ENCODE data around the gene CHRNB4. TPM values are rescaled to one million over a fixed set of nuclear protein-coding genes. Genes with fewer than 3 reads are reported as not detected.

CHRNB4 gene
- total RNA-seq, 1 experiment from 2014 or later = 0.13 TPM

DNA sequence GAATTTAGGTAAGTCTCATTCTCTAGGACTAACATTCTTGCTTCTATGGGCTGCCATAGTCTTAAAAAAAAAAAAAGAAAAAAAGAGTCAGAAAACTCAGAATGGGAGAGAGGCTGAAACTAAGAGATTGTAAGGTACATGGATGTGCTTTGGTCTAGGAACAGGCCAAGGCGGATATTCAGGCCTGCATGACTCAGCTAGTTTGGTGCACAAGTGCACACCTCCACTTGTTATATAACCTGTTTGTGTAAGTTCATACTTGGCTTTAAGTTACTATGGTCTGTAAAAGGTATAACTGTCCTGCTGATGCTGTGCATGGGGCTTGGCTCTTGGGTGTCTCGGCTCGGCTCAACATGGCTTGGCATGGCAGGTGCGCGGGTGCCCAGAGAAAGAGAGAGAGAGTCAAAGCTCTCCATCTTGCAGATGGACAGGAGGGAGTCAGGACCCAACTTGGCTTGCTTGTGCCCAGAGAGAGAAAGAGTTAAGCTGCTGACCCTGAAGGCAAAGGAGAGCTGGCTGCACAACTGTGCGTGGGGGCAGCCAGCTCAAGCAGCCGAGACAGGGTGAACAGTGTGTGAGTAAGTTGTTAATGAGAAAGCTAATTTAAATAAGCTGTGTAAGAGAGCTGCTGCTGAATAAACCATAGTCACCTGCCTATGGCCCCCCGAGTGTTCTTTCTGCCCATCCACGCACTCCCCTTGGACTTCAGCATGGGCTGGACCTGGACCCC lies 31.4 kb upstream of the CHRNB4 start:
- ChIA-PET CTCF (interaction anchor here (0.6 to 0.7 kb wide), 2 partner anchors 30 to 104 kb away, joined by 3 to 4 read pairs; no protein-coding TSS in a partner anchor), POLR2A (ENCODE audit: unreplicated experiment) (no interaction called here)
- Histone ChIP-seq H3K9me3 (ENCODE audit: insufficient read depth, low read depth) (no peaks in the 10 kb centered on the region), H3K4me1 (replicated peaks; ENCODE audit: insufficient read depth) (peaks cover 14% of the 10 kb centered on the region; the same call in 1 of the 2 replicates), H3K36me3 (ENCODE audit: low read depth) (no peaks in the 10 kb centered on the region), H3K79me2 (ENCODE audit: low read depth) (no peaks in the 10 kb centered on the region), H3K9me2 (ENCODE audit: insufficient read depth) (no peaks in the 10 kb centered on the region), H4K20me1 (ENCODE audit: insufficient read depth) (no peaks in the 10 kb centered on the region), H3K4me3 (no peak overlapping the region), H3K27me3 (ENCODE audit: insufficient read depth, low read depth) (no peaks in the 10 kb centered on the region), H2AFZ (no peak overlapping the region), H3F3A (ENCODE audit: insufficient read depth, low read depth) (no peaks in the 10 kb centered on the region), H3K27ac (no peak overlapping the region), H3K4me2 (no peak overlapping the region)
- TF ChIP-seq, protein P1, sequence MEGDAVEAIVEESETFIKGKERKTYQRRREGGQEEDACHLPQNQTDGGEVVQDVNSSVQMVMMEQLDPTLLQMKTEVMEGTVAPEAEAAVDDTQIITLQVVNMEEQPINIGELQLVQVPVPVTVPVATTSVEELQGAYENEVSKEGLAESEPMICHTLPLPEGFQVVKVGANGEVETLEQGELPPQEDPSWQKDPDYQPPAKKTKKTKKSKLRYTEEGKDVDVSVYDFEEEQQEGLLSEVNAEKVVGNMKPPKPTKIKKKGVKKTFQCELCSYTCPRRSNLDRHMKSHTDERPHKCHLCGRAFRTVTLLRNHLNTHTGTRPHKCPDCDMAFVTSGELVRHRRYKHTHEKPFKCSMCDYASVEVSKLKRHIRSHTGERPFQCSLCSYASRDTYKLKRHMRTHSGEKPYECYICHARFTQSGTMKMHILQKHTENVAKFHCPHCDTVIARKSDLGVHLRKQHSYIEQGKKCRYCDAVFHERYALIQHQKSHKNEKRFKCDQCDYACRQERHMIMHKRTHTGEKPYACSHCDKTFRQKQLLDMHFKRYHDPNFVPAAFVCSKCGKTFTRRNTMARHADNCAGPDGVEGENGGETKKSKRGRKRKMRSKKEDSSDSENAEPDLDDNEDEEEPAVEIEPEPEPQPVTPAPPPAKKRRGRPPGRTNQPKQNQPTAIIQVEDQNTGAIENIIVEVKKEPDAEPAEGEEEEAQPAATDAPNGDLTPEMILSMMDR (conservative IDR thresholded peaks at IDR 0.05) = no peak
- TF ChIP-seq EZH2 (IDR thresholded peaks at IDR 0.05; ENCODE audit: low read depth) = no peak
- intact Hi-C loops (cut with micrococcal nuclease; ENCODE audit: unreplicated experiment) = no loop called here
- no peak for DNase-seq
- no TSS peak for BruUV-seq (replicated peaks)

DNA sequence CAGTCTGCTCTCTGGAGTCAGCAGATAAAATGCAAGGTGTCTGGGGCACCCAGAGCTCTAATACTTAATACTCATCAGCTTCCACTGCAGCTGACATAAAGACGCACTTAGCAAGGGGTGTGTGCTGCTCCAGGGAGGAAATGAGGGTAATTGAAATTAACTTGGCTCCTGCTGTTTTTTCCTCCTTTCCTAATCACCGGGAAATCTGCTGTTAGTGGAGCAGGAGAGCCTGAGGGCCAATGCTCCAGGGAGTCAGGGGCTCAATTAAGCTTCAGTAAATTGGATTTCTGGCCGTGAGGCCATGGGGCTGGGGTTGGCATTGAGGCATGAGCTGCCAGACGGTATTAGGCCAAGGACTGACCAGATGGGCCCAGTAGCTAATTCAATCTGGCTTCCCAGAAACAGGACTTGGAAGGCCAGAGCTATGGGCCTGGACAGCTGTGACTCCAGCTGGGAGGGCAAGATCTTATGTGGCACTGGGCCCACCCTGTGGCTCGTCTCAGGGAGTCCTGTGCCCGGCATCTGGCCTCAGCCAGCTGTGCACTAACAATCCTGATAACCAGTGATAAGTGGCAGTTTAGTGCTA lies 30.7 kb upstream of the CHRNB4 start:
- BruUV-seq (replicated peaks) = no TSS peak
- Histone ChIP-seq H3K4me1 (replicated peaks; ENCODE audit: insufficient read depth) (peaks cover 14% of the 10 kb centered on the region; the same call in 1 of the 2 replicates), H2AFZ (no peak overlapping the region), H3F3A (ENCODE audit: insufficient read depth, low read depth) (no peaks in the 10 kb centered on the region), H3K27me3 (ENCODE audit: insufficient read depth, low read depth) (no peaks in the 10 kb centered on the region), H3K9me2 (ENCODE audit: insufficient read depth) (no peaks in the 10 kb centered on the region), H3K9me3 (ENCODE audit: insufficient read depth, low read depth) (no peaks in the 10 kb centered on the region), H3K79me2 (ENCODE audit: low read depth) (no peaks in the 10 kb centered on the region), H3K4me2 (no peak overlapping the region), H3K4me3 (no peak overlapping the region), H3K27ac (no peak overlapping the region), H3K36me3 (ENCODE audit: low read depth) (no peaks in the 10 kb centered on the region), H4K20me1 (ENCODE audit: insufficient read depth) (no peaks in the 10 kb centered on the region)
- ChIA-PET CTCF (interaction anchor here (0.7 kb wide), 1 partner anchor 104 kb away, joined by 3 read pairs; no protein-coding TSS in a partner anchor), POLR2A (ENCODE audit: unreplicated experiment) (no interaction called here)
- TF ChIP-seq, protein P1 (conservative IDR thresholded peaks at IDR 0.05) = no peak
- no peak for TF ChIP-seq EZH2 (IDR thresholded peaks at IDR 0.05; ENCODE audit: low read depth)
- intact Hi-C loops (cut with micrococcal nuclease; ENCODE audit: unreplicated experiment) = no loop called here
- DNase-seq = no peak

DNA sequence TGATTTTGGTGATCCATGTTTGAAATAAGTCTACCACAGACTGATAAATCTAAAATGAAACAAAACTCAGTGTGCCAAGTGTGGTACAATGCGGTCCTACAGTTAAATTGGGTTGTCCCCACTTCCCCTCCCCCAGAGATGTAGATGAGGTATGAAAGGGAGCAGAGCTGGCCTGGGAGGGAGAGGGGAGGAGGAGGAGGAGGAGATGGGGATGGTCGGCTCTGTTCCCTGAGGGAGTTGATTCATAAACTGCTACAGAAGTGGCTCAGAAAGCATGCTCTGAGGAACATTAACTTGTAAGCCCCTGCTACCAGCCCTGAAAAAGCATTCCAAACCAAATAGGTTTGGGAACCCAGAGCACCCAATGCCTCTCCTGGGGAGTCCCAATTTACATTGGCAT lies 28.0 kb upstream of the CHRNB4 start:
- H3K27ac ChIP-seq = no peak overlapping the region
- no peak overlapping the region for H3K4me2 ChIP-seq
- no peaks in the 10 kb centered on the region for H3K9me3 ChIP-seq (ENCODE audit: insufficient read depth, low read depth)
- H3K36me3 ChIP-seq (ENCODE audit: low read depth) = no peaks in the 10 kb centered on the region
- BruUV-seq (replicated peaks) = no TSS peak
- no peaks in the 10 kb centered on the region for H3K79me2 ChIP-seq (ENCODE audit: low read depth)
- intact Hi-C loops (cut with micrococcal nuclease; ENCODE audit: unreplicated experiment) = no loop called here
- peaks cover 14% of the 10 kb centered on the region; the same call in 1 of the 2 replicates for H3K4me1 ChIP-seq (replicated peaks; ENCODE audit: insufficient read depth)
- H3F3A ChIP-seq (ENCODE audit: insufficient read depth, low read depth) = no peaks in the 10 kb centered on the region
- H3K4me3 ChIP-seq = no peak overlapping the region
- H3K9me2 ChIP-seq (ENCODE audit: insufficient read depth) = no peaks in the 10 kb centered on the region
- POLR2A ChIA-PET (ENCODE audit: unreplicated experiment) = no interaction called here
- CTCF ChIA-PET = no interaction called here
- H3K27me3 ChIP-seq (ENCODE audit: insufficient read depth, low read depth) = no peaks in the 10 kb centered on the region
- no peak for DNase-seq
- H2AFZ ChIP-seq = no peak overlapping the region
- TF ChIP-seq, protein P1 (conservative IDR thresholded peaks at IDR 0.05) = no peak
- no peak for TF ChIP-seq EZH2 (IDR thresholded peaks at IDR 0.05; ENCODE audit: low read depth)
- H4K20me1 ChIP-seq (ENCODE audit: insufficient read depth) = no peaks in the 10 kb centered on the region
